Upper lobe of left lung (tissue), 4 donors: Measurements from ENCODE around the gene KCNK4.

Source experiments
- POLR2AphosphoS5 ChIP-seq, 2 donors: sonication (generic); formaldehyde crosslinking; IDR thresholded peaks; one replicate each; pipeline ENCODE4 v1.5.1; 2017; ENCODE audit warnings: antibody characterized with exemption in 2 of 2
- TF ChIP-seq, protein P1 (sequence below), 6 experiments: fragments of 450-650 bp in 4 of 6; fragments of 200-600 bp in 2 of 6; sonication (generic) in 2 of 6; IDR thresholded peaks; one replicate each; pipeline ENCODE4 v1.5.1; 2016 to 2019; ENCODE audit warnings: antibody characterized with exemption in 6 of 6

DNA sequence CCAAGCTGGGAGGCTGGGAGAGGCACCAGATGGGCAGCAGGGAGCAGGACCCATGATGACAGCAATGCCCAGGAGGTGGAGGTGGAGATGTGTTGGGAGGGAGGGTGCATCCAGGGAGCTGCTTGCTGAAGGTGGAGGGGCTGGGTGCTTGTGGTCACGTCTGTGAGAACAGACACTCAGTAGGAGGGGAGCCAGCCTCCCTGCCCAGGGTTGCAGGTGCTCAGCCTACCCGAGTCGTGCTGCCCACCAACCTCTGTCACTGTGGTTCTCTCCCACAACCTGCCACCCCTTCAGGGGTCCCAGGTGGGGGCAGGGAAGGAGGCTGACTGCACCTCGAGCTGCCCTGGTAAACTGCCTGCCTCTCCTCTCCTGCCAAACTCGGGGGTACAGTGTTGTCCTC lies 32.3 kb downstream of the KCNK4 start:
- TF ChIP-seq, protein P1, sequence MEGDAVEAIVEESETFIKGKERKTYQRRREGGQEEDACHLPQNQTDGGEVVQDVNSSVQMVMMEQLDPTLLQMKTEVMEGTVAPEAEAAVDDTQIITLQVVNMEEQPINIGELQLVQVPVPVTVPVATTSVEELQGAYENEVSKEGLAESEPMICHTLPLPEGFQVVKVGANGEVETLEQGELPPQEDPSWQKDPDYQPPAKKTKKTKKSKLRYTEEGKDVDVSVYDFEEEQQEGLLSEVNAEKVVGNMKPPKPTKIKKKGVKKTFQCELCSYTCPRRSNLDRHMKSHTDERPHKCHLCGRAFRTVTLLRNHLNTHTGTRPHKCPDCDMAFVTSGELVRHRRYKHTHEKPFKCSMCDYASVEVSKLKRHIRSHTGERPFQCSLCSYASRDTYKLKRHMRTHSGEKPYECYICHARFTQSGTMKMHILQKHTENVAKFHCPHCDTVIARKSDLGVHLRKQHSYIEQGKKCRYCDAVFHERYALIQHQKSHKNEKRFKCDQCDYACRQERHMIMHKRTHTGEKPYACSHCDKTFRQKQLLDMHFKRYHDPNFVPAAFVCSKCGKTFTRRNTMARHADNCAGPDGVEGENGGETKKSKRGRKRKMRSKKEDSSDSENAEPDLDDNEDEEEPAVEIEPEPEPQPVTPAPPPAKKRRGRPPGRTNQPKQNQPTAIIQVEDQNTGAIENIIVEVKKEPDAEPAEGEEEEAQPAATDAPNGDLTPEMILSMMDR (IDR thresholded peaks at IDR 0.05), result no peak
- TF ChIP-seq POLR2AphosphoS5 (IDR thresholded peaks at IDR 0.05), result no peak
